Measurements from ENCODE around the gene C11orf87.

Gene C11orf87

GRCh38 chr11:109443052-109443451 lies 21.1 kb downstream of the C11orf87 start:
- DNase-seq = no peak

- DNase-seq = no peak
Observed at GRCh38 chr11:109454857-109455256, 32.9 kb downstream of the C11orf87 start.

All from suppressor macrophage treated with lipopolysaccharide for 1 hour (primary cell).